Suprapubic skin (tissue), 4 donors: ENCODE results near the gene MRFAP1L1. TPM values are rescaled to one million over a fixed set of nuclear protein-coding genes. Genes with fewer than 3 reads are reported as not detected.

ENCODE experiments used
- DNase-seq, 2 donors: peaks; one replicate each; pipeline ENCODE4 v3.0.0-alpha.2; 2019; ENCODE audit warnings: low spot score in 2 of 2
- H3K27ac ChIP-seq: fragments of 200-600 bp; sonication (generic); one replicate; pipeline ENCODE4 v1.5.1; 2019
- H3K27me3 ChIP-seq: fragments of 200-600 bp; sonication (generic); one replicate; pipeline ENCODE4 v1.5.1; 2019
- H3K36me3 ChIP-seq: fragments of 200-600 bp; sonication (generic); one replicate; pipeline ENCODE4 v1.5.1; 2019
- H3K4me1 ChIP-seq: fragments of 200-600 bp; sonication (generic); one replicate; pipeline ENCODE4 v1.5.1; 2019
- H3K4me3 ChIP-seq: fragments of 200-600 bp; sonication (generic); one replicate; pipeline ENCODE4 v1.5.1; 2019; ENCODE audit warnings: mild to moderate bottlenecking
- H3K9me3 ChIP-seq: fragments of 200-600 bp; sonication (generic); one replicate; pipeline ENCODE4 v1.5.1; 2019
- CTCF ChIP-seq, 2 donors: fragments of 200-600 bp in 1 of 2; fragments of 450-650 bp in 1 of 2; sonication (generic) in 1 of 2; IDR thresholded peaks; one replicate each; pipeline ENCODE4 v1.5.1; 2016 to 2019; ENCODE audit warnings: antibody characterized with exemption in 2 of 2, mild to moderate bottlenecking in 1 of 2, moderate library complexity in 1 of 2
- EP300 ChIP-seq: sonication (generic); formaldehyde crosslinking; IDR thresholded peaks from one replicate; pipeline ENCODE4 v1.6.1; 2017; ENCODE audit warnings: antibody characterized with exemption
- POLR2A ChIP-seq, 2 donors: fragments of 450-650 bp; IDR thresholded peaks; one replicate each; pipeline ENCODE4 v1.6.1; 2017; ENCODE audit warnings: antibody characterized with exemption in 2 of 2, mild to moderate bottlenecking in 2 of 2, moderate library complexity in 2 of 2
- POLR2AphosphoS5 ChIP-seq, 3 donors: sonication (generic); formaldehyde crosslinking; IDR thresholded peaks; one replicate each; pipeline ENCODE4 v1.6.1; 2017; ENCODE audit warnings: antibody characterized with exemption in 3 of 3
- WGBS: methylation state at CpG from one replicate; pipeline ENCODE4 v1.1.5; 2018; 5-methylcytosine and 5-hydroxymethylcytosine counted together
- total RNA-seq, 4 donors: library from RNA; depleted of rRNA; stranded (reverse); fragments of >200 nt; gene quantifications; one replicate each; pipeline ENCODE4 v1.1.0, GENCODE V29; 2016

The MRFAP1L1 gene
- total RNA-seq, 4 donors from 2014 or later, result 40.6 to 63.4 (median 53.4) TPM

GRCh38 chr4:6749340-6750171 lies 39.9 kb upstream of the MRFAP1L1 start:
- H3K9me3 ChIP-seq, result no peaks in the 10 kb centered on the region
- no peak overlapping the region for H3K4me3 ChIP-seq
- no peaks in the 10 kb centered on the region for H3K36me3 ChIP-seq
- 11% methylated on average over 15 of the region's 25 CpGs for WGBS
- peak; percentile 88 to 89 for DNase-seq
- no peak for TF ChIP-seq POLR2AphosphoS5 (IDR thresholded peaks at IDR 0.05)
- TF ChIP-seq EP300, result no peak
- no peak for TF ChIP-seq POLR2A (IDR thresholded peaks at IDR 0.05)
- TF ChIP-seq CTCF (IDR thresholded peaks at IDR 0.05), result no peak
- peak overlapping the region; percentile 61 for H3K27ac ChIP-seq
- peaks cover 53% of the 10 kb centered on the region for H3K4me1 ChIP-seq
- H3K27me3 ChIP-seq, result no peaks in the 10 kb centered on the region

DNA sequence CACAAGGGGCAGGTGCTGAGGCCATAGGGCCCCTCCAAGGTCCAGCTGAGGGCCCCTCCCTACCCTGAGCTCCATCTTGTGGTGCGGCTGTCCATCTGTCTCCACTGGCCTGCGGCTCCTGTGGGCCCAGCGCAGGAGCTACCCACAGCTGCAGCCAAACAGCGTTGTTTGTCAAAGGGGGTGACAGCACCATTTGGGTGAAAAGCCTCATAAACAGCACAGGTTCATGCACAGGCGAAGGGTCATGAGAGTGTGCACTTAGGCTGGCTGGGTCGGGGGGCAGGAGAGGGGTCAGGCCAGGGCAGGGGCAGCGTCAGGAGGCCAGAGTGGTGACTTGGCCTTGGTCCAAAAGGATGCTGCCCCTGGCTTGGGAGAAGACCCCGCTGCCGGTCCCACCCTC lies 38.6 kb upstream of the MRFAP1L1 start:
- Histone ChIP-seq H3K9me3 (no peaks in the 10 kb centered on the region), H3K4me3 (no peak overlapping the region), H3K27ac (no peak overlapping the region), H3K36me3 (no peaks in the 10 kb centered on the region), H3K27me3 (no peaks in the 10 kb centered on the region), H3K4me1 (peaks cover 53% of the 10 kb centered on the region)
- WGBS, result 85% methylated on average over 4 of the region's 9 CpGs
- TF ChIP-seq POLR2AphosphoS5 (IDR thresholded peaks at IDR 0.05), result no peak
- no peak for TF ChIP-seq EP300
- TF ChIP-seq POLR2A (IDR thresholded peaks at IDR 0.05), result no peak
- no peak for TF ChIP-seq CTCF (IDR thresholded peaks at IDR 0.05)
- DNase-seq, result no peak

DNA sequence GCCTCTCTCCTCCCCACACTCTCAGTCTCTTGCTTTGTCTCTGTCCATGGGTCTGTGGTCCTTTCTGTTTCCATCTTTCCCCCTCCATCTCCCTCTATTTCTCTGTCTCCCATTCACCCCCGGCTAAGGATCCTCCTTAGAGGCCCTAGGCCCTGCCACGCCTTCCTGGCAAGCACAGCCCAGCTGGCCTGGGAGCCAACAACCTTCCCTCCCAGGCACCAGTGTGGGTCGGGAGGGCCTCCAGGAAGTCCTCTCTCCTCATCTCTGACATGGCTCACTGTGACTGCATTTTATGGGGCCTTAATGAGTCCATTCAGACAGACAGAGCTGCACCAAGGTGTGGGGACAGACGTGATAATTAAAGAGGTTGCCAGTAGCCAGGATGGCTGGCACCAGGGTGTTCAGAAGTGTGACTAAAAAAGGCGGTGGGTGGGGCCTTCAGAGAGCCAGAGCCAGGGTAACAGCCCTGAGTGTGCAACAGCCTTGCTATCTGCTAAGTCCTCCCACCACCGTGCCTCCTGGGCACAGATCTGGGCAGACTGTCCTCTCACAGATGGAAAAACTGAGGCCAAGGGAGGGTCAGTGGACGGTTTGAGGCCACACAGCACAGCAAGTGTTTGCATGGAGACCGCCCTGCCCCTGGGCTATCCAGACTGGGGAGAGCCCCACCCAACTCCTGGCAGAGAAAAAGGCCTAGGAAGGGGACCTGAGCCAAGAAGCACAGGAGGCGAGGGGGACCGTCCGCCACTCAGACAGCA lies 37.8 kb upstream of the MRFAP1L1 start:
- peaks cover 49% of the 10 kb centered on the region for H3K4me1 ChIP-seq
- WGBS, result 35% methylated on average over 7 of the region's 11 CpGs
- no peak overlapping the region for H3K4me3 ChIP-seq
- no peak for DNase-seq
- no peaks in the 10 kb centered on the region for H3K36me3 ChIP-seq
- H3K27ac ChIP-seq, result peak overlapping the region; percentile 36
- H3K27me3 ChIP-seq, result no peaks in the 10 kb centered on the region
- no peaks in the 10 kb centered on the region for H3K9me3 ChIP-seq
- TF ChIP-seq CTCF (IDR thresholded peaks at IDR 0.05) (no peak), POLR2AphosphoS5 (IDR thresholded peaks at IDR 0.05) (no peak), POLR2A (IDR thresholded peaks at IDR 0.05) (no peak), EP300 (no peak)

DNA sequence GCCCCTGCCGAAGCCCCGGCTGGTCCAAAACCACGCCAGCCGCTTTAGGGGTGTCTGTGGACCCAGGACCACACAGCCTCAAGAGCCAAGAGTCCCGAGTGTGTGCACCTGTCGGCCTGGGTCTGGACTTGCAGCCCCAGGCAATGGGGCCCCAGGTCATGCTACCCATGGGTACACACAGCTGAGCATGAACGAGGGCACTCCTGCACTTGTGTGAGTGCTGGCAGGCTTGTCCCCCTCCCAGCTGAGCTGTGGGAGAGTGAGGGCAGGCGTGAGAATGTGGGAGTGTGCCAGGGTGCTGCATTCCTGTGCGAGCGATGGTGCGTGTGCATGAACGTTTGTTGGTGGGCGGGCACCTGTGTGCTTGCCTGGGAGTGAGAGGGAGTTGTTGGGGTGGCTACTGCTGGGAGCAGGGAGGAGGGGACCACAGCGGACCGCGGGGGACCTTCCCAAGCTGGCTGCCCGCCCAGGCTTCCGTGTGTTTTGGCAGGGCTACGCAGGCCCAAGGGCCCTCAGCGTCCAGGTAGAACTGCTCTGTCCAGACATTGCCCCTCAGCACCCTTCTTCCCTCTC lies 37.1 kb upstream of the MRFAP1L1 start:
- no peak for DNase-seq
- no peaks in the 10 kb centered on the region for H3K36me3 ChIP-seq
- H3K27ac ChIP-seq, result no peak overlapping the region
- H3K9me3 ChIP-seq, result no peaks in the 10 kb centered on the region
- no peaks in the 10 kb centered on the region for H3K27me3 ChIP-seq
- no peak overlapping the region for H3K4me3 ChIP-seq
- H3K4me1 ChIP-seq, result peaks cover 49% of the 10 kb centered on the region
- TF ChIP-seq POLR2A (IDR thresholded peaks at IDR 0.05), result no peak
- no peak for TF ChIP-seq CTCF (IDR thresholded peaks at IDR 0.05)
- no peak for TF ChIP-seq EP300
- TF ChIP-seq POLR2AphosphoS5 (IDR thresholded peaks at IDR 0.05), result no peak
- 43% methylated on average over 12 of the region's 20 CpGs for WGBS

DNA sequence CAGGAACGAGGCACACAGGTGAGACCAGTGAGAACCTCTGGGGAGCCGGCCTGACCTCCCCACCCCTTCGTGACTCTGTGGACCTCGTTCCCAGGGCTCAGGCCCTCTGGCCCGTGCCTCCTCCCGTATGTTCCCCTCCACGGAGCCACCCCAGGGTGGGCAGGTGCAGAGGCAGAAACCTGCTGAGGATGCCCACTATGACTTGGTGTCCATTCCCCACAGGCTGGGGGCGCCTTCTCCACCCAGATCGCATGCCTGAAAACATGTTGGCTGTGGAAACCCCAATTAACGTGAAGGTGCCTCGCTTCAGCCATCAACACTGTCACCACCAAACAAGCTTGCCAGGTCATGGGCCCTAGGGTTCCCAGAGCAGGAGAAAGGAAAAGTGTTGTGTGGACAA lies 33.3 kb upstream of the MRFAP1L1 start:
- H3K27ac ChIP-seq, result no peak overlapping the region
- H3K4me3 ChIP-seq, result no peak overlapping the region
- 85% methylated on average over 11 of the region's 11 CpGs for WGBS
- H3K4me1 ChIP-seq, result peaks cover 16% of the 10 kb centered on the region
- no peaks in the 10 kb centered on the region for H3K36me3 ChIP-seq
- TF ChIP-seq CTCF (IDR thresholded peaks at IDR 0.05) (no peak), POLR2AphosphoS5 (IDR thresholded peaks at IDR 0.05) (no peak), EP300 (no peak), POLR2A (IDR thresholded peaks at IDR 0.05) (no peak)
- no peaks in the 10 kb centered on the region for H3K9me3 ChIP-seq
- DNase-seq, result no peak
- no peaks in the 10 kb centered on the region for H3K27me3 ChIP-seq
